CD4-positive, CD25-positive, alpha-beta regulatory T cell (primary cell): ENCODE results near the gene CASP5. TPM values are rescaled to one million over a fixed set of nuclear protein-coding genes. Genes with fewer than 3 reads are reported as not detected.

Experiments used
- ATAC-seq, 2 donors: fragments of 150-1000 bp; cut with Tn5 transposase; one replicate each; pipeline ENCODE4 v1.10.0; 2021; ENCODE audit warnings: low read depth in 2 of 2, moderate number of reproducible peaks in 2 of 2, moderate library complexity in 1 of 2
- DNase-seq, 3 donors: peaks; one replicate each; pipeline versions ENCODE4 v3.0.0 to v3.0.0-alpha.2; 2012 to 2022; ENCODE audit warnings: mixed read lengths in 1 of 3
- H3K27ac ChIP-seq: one replicate; pipeline ENCODE4 v1.7.0; 2013; ENCODE audit warnings: mild to moderate bottlenecking, low read length; ENCODE audit not compliant: insufficient read depth, poor library complexity, severe bottlenecking
- H3K27me3 ChIP-seq: one replicate; pipeline ENCODE4 v1.7.0; 2013; ENCODE audit warnings: low read length; ENCODE audit not compliant: control insufficient read depth, insufficient read depth
- H3K36me3 ChIP-seq: one replicate; pipeline ENCODE4 v1.7.0; 2013; ENCODE audit warnings: mild to moderate bottlenecking, low read length, moderate library complexity; ENCODE audit not compliant: control insufficient read depth, insufficient read depth
- H3K4me1 ChIP-seq: 2 replicates; pipeline ENCODE4 v1.7.0; 2013; ENCODE audit warnings: mild to moderate bottlenecking, low read length; ENCODE audit not compliant: insufficient read depth, control insufficient read depth, poor library complexity, severe bottlenecking
- H3K4me3 ChIP-seq: one replicate; pipeline ENCODE4 v1.7.0; 2013; ENCODE audit warnings: low read depth, mild to moderate bottlenecking, low read length, moderate library complexity
- H3K9me3 ChIP-seq, 2 experiments: 1 replicate in 1 of 2; 2 replicates in 1 of 2; pipeline ENCODE4 v1.7.0; 2013; ENCODE audit warnings: low read length in 2 of 2, mild to moderate bottlenecking in 1 of 2, moderate library complexity in 1 of 2; ENCODE audit not compliant: control insufficient read depth in 2 of 2
- H3K27ac Mint-ChIP-seq, 3 donors: one replicate each; pipeline ENCODE4 v1.8.0; 2020 to 2022; ENCODE audit warnings: mild to moderate bottlenecking in 3 of 3, mixed read lengths in 3 of 3, moderate library complexity in 2 of 3
- H3K27me3 Mint-ChIP-seq: one replicate; pipeline ENCODE4 v1.8.0; 2022; ENCODE audit warnings: mild to moderate bottlenecking, mixed read lengths
- H3K36me3 Mint-ChIP-seq: one replicate; pipeline ENCODE4 v1.8.0; 2020; ENCODE audit warnings: mixed read lengths
- H3K4me1 Mint-ChIP-seq, 4 donors: one replicate each; pipeline ENCODE4 v1.8.0; 2020 to 2022; ENCODE audit warnings: mixed read lengths in 4 of 4, mild to moderate bottlenecking in 1 of 4
- H3K4me3 Mint-ChIP-seq, 4 donors: one replicate each; pipeline ENCODE4 v1.8.0; 2020 to 2022; ENCODE audit warnings: mild to moderate bottlenecking in 4 of 4, mixed read lengths in 4 of 4, moderate library complexity in 3 of 4
- H3K9me3 Mint-ChIP-seq, 7 donors: one replicate each; pipeline ENCODE4 v1.8.0; 2020 to 2022; ENCODE audit warnings: mixed read lengths in 7 of 7, mild to moderate bottlenecking in 3 of 7, moderate library complexity in 2 of 7
- polyA plus RNA-seq, 4 donors: library from polyadenylated mRNA; unstranded; fragments of 300-500 nt; fragmentation: Illumina TruSeq; gene quantifications; one replicate each; pipeline ENCODE4 v1.2.3, GENCODE V29; 2021
- total RNA-seq: library from RNA; stranded (reverse); gene quantifications from one replicate; pipeline ENCODE4 v1.2.3, GENCODE V29; 2022

Gene CASP5
- total and polyA plus RNA-seq, 5 donors from 2014 or later: 0.24 TPM; not detected in 4

- no peaks in the 10 kb centered on the region for H3K27me3 ChIP-seq
- Mint-ChIP-seq H3K4me3 (peak overlapping the region; percentile 76 to 99 (median 94)), H3K9me3 (peaks cover 0 to 2% (median 0%) of the 10 kb centered on the region in 7 donors), H3K4me1 (peaks cover 31 to 77% (median 61%) of the 10 kb centered on the region in 4 donors), H3K27ac (peak overlapping the region; percentile 48 to 98 (median 92)), H3K27me3 (no peaks in the 10 kb centered on the region), H3K36me3 (peaks cover 48% of the 10 kb centered on the region)
- ATAC-seq (no peak), DNase-seq (no peak)
- peak overlapping the region; percentile 96 for H3K4me3 ChIP-seq
- peaks cover 40% of the 10 kb centered on the region for H3K4me1 ChIP-seq
- H3K27ac ChIP-seq: peak overlapping the region; percentile 55
- peaks cover 38% of the 10 kb centered on the region for H3K36me3 ChIP-seq
- H3K9me3 ChIP-seq: no peaks in the 10 kb centered on the region
Measured at GRCh38 chr11:105032495-105032894, 9.5 kb upstream of the CASP5 start.

- no peaks in the 10 kb centered on the region for H3K27me3 ChIP-seq
- peak overlapping the region; percentile 45 for H3K4me3 ChIP-seq
- peaks cover 58% of the 10 kb centered on the region for H3K36me3 Mint-ChIP-seq
- H3K27ac ChIP-seq: no peak overlapping the region
- peaks cover 30 to 57% (median 38%) of the 10 kb centered on the region in 4 donors for H3K4me1 Mint-ChIP-seq
- peak overlapping the region in 2 of 3 donors; percentile 29 to 82 for H3K27ac Mint-ChIP-seq
- H3K9me3 ChIP-seq: no peaks in the 10 kb centered on the region
- DNase-seq (no peak), ATAC-seq (no peak)
- H3K9me3 Mint-ChIP-seq: peaks cover 0 to 2% (median 0%) of the 10 kb centered on the region in 7 donors
- peak overlapping the region in 3 of 4 donors; percentile 15 to 62 (median 44) for H3K4me3 Mint-ChIP-seq
- peaks cover 16% of the 10 kb centered on the region for H3K4me1 ChIP-seq
- no peaks in the 10 kb centered on the region for H3K27me3 Mint-ChIP-seq
- H3K36me3 ChIP-seq: peaks cover 67% of the 10 kb centered on the region
Measured at GRCh38 chr11:105027678-105028077, 4.7 kb upstream of the CASP5 start.

- Histone ChIP-seq H3K27me3 (no peaks in the 10 kb centered on the region), H3K4me1 (peaks cover 5% of the 10 kb centered on the region), H3K27ac (no peak overlapping the region), H3K9me3 (no peaks in the 10 kb centered on the region), H3K4me3 (no peak overlapping the region), H3K36me3 (peaks cover 48% of the 10 kb centered on the region)
- H3K4me1 Mint-ChIP-seq: peaks cover 17 to 39% (median 24%) of the 10 kb centered on the region in 4 donors
- H3K9me3 Mint-ChIP-seq: peaks cover 0 to 5% (median 2%) of the 10 kb centered on the region in 7 donors
- ATAC-seq (no peak), DNase-seq (no peak)
- no peaks in the 10 kb centered on the region for H3K27me3 Mint-ChIP-seq
- H3K4me3 Mint-ChIP-seq: no peak overlapping the region
- H3K27ac Mint-ChIP-seq: peak overlapping the region in 1 of 3 donors; percentile 79
- H3K36me3 Mint-ChIP-seq: peaks cover 34% of the 10 kb centered on the region
Measured at GRCh38 chr11:105024394-105024793, 1.4 kb upstream of the CASP5 start.

- H3K9me3 ChIP-seq: no peaks in the 10 kb centered on the region
- ATAC-seq (no peak), DNase-seq (no peak)
- H3K27ac ChIP-seq: no peak overlapping the region
- peaks cover 0 to 5% (median 2%) of the 10 kb centered on the region in 7 donors for H3K9me3 Mint-ChIP-seq
- peaks cover 18% of the 10 kb centered on the region for H3K36me3 Mint-ChIP-seq
- no peaks in the 10 kb centered on the region for H3K4me1 ChIP-seq
- no peak overlapping the region for H3K4me3 Mint-ChIP-seq
- H3K27me3 ChIP-seq: no peaks in the 10 kb centered on the region
- no peaks in the 10 kb centered on the region for H3K27me3 Mint-ChIP-seq
- peak overlapping the region in 1 of 3 donors; percentile 63 for H3K27ac Mint-ChIP-seq
- peaks cover 30% of the 10 kb centered on the region for H3K36me3 ChIP-seq
- H3K4me1 Mint-ChIP-seq: peaks cover 6 to 21% (median 11%) of the 10 kb centered on the region in 4 donors
- H3K4me3 ChIP-seq: no peak overlapping the region
Measured at GRCh38 chr11:105022527-105022926, 441 bp downstream of the CASP5 start.

- Histone ChIP-seq H3K4me1 (no peaks in the 10 kb centered on the region), H3K4me3 (no peak overlapping the region), H3K9me3 (no peaks in the 10 kb centered on the region), H3K27me3 (no peaks in the 10 kb centered on the region), H3K36me3 (no peaks in the 10 kb centered on the region), H3K27ac (no peak overlapping the region)
- DNase-seq (no peak), ATAC-seq (no peak)
- peaks cover 0 to 3% (median 0%) of the 10 kb centered on the region in 7 donors for H3K9me3 Mint-ChIP-seq
- no peak overlapping the region for H3K27ac Mint-ChIP-seq
- H3K4me1 Mint-ChIP-seq: peaks cover 0 to 4% (median 2%) of the 10 kb centered on the region in 4 donors
- no peaks in the 10 kb centered on the region for H3K27me3 Mint-ChIP-seq
- H3K36me3 Mint-ChIP-seq: no peaks in the 10 kb centered on the region
- H3K4me3 Mint-ChIP-seq: no peak overlapping the region
Measured at GRCh38 chr11:105007463-105007862, 15.5 kb downstream of the CASP5 start.

GRCh38 chr11:105005451-105005845, 17.5 kb downstream of the CASP5 start:
- Histone ChIP-seq H3K27ac (no peak overlapping the region), H3K4me3 (no peak overlapping the region), H3K9me3 (no peaks in the 10 kb centered on the region), H3K4me1 (no peaks in the 10 kb centered on the region), H3K27me3 (no peaks in the 10 kb centered on the region), H3K36me3 (no peaks in the 10 kb centered on the region)
- Mint-ChIP-seq H3K36me3 (no peaks in the 10 kb centered on the region), H3K27me3 (no peaks in the 10 kb centered on the region), H3K4me3 (no peak overlapping the region), H3K27ac (no peak overlapping the region), H3K9me3 (peaks cover 0 to 1% (median 0%) of the 10 kb centered on the region in 7 donors), H3K4me1 (peaks cover 0 to 6% (median 5%) of the 10 kb centered on the region in 4 donors)
- ATAC-seq: no peak
- DNase-seq: no peak

- Histone ChIP-seq H3K27ac (no peak overlapping the region), H3K4me3 (no peak overlapping the region), H3K27me3 (no peaks in the 10 kb centered on the region), H3K4me1 (no peaks in the 10 kb centered on the region), H3K36me3 (no peaks in the 10 kb centered on the region), H3K9me3 (no peaks in the 10 kb centered on the region)
- Mint-ChIP-seq H3K4me3 (no peak overlapping the region), H3K36me3 (no peaks in the 10 kb centered on the region), H3K27ac (no peak overlapping the region), H3K27me3 (no peaks in the 10 kb centered on the region), H3K9me3 (peaks cover 0 to 1% (median 0%) of the 10 kb centered on the region in 7 donors), H3K4me1 (peaks cover 5 to 11% (median 6%) of the 10 kb centered on the region in 4 donors)
- DNase-seq: no peak
- no peak for ATAC-seq
Measured at GRCh38 chr11:105004021-105004420, 18.9 kb downstream of the CASP5 start.

GRCh38 chr11:105003151-105003550, 19.8 kb downstream of the CASP5 start:
- ATAC-seq: no peak
- no peak for DNase-seq
- no peaks in the 10 kb centered on the region for H3K36me3 Mint-ChIP-seq
- H3K4me3 Mint-ChIP-seq: no peak overlapping the region
- H3K27me3 Mint-ChIP-seq: no peaks in the 10 kb centered on the region
- H3K9me3 ChIP-seq: no peaks in the 10 kb centered on the region
- H3K36me3 ChIP-seq: no peaks in the 10 kb centered on the region
- H3K4me3 ChIP-seq: no peak overlapping the region
- H3K27me3 ChIP-seq: no peaks in the 10 kb centered on the region
- no peaks in the 10 kb centered on the region for H3K4me1 ChIP-seq
- no peak overlapping the region for H3K27ac ChIP-seq
- peaks cover 5 to 11% (median 6%) of the 10 kb centered on the region in 4 donors for H3K4me1 Mint-ChIP-seq
- H3K27ac Mint-ChIP-seq: no peak overlapping the region
- H3K9me3 Mint-ChIP-seq: peaks cover 0 to 1% (median 0%) of the 10 kb centered on the region in 7 donors
